Endothelial cell (in vitro differentiated cells): Measurements from ENCODE around the gene TTC9B. TPM values are rescaled to one million over a fixed set of nuclear protein-coding genes. Genes with fewer than 3 reads are reported as not detected.

Experiments used
- DNase-seq: peaks from one replicate; pipeline ENCODE4 v3.0.0; 2021; ENCODE audit warnings: low spot score
- H3K27ac Mint-ChIP-seq: one replicate; pipeline ENCODE4 v1.8.0; 2021; ENCODE audit warnings: mixed read lengths, inconsistent platforms; ENCODE audit not compliant: unreplicated experiment
- H3K27me3 Mint-ChIP-seq: one replicate; pipeline ENCODE4 v1.8.0; 2021; ENCODE audit warnings: mild to moderate bottlenecking, moderate library complexity, mixed read lengths, inconsistent platforms; ENCODE audit not compliant: unreplicated experiment
- H3K36me3 Mint-ChIP-seq: one replicate; pipeline ENCODE4 v1.8.0; 2021; ENCODE audit warnings: mild to moderate bottlenecking, low read depth, mixed read lengths, inconsistent platforms; ENCODE audit not compliant: unreplicated experiment
- H3K4me1 Mint-ChIP-seq: one replicate; pipeline ENCODE4 v1.8.0; 2021; ENCODE audit warnings: mild to moderate bottlenecking, mixed read lengths, inconsistent platforms; ENCODE audit not compliant: unreplicated experiment
- H3K4me3 Mint-ChIP-seq: one replicate; pipeline ENCODE4 v1.8.0; 2021; ENCODE audit warnings: mild to moderate bottlenecking, mixed read lengths, inconsistent platforms; ENCODE audit not compliant: unreplicated experiment
- H3K9me3 Mint-ChIP-seq: one replicate; pipeline ENCODE4 v1.8.0; 2021; ENCODE audit warnings: mixed read lengths, inconsistent platforms; ENCODE audit not compliant: unreplicated experiment
- total RNA-seq: library from RNA; stranded (reverse); fragmentation: NEBNext Ultra II Directional; extraction: Animal tissue kit (Norgen Biotek cat#: 25700); gene quantifications from one replicate; pipeline ENCODE4 v1.2.1, GENCODE V29; 2021; ENCODE audit not compliant: unreplicated experiment
- TF ChIP-seq, protein P1 (sequence below): fragments of 200-600 bp; sonication (generic); IDR thresholded peaks from one replicate; pipeline ENCODE4 v1.5.0; 2021; ENCODE audit warnings: antibody characterized with exemption; ENCODE audit not compliant: unreplicated experiment

TTC9B gene
- total RNA-seq, 1 donor from 2014 or later, result 1.1 TPM

DNA sequence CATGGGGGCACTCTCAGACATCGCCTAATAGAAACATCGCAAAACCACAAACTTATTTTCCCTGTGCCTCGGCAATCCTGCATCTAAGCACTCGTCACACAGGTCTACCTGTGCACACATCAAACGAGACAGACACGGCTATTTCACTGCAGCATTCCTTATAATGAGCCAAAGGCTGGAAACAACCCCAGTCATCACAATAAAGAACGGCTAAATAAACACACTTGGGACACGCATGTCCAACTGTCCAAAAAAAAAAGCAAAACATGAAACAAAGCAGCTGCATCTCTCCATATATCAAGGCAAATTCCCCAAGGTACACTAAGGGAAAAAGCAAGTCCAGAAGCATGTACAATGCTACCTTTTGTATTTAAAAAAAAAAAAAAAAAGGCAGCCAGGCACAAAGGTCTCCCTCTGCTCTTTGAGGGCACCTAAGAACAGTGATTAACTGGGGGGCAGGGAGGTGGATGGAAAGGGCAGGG lies 35.5 kb upstream of the TTC9B start:
- TF ChIP-seq, protein P1, sequence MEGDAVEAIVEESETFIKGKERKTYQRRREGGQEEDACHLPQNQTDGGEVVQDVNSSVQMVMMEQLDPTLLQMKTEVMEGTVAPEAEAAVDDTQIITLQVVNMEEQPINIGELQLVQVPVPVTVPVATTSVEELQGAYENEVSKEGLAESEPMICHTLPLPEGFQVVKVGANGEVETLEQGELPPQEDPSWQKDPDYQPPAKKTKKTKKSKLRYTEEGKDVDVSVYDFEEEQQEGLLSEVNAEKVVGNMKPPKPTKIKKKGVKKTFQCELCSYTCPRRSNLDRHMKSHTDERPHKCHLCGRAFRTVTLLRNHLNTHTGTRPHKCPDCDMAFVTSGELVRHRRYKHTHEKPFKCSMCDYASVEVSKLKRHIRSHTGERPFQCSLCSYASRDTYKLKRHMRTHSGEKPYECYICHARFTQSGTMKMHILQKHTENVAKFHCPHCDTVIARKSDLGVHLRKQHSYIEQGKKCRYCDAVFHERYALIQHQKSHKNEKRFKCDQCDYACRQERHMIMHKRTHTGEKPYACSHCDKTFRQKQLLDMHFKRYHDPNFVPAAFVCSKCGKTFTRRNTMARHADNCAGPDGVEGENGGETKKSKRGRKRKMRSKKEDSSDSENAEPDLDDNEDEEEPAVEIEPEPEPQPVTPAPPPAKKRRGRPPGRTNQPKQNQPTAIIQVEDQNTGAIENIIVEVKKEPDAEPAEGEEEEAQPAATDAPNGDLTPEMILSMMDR, result no peak
- Mint-ChIP-seq H3K9me3 (no peaks in the 10 kb centered on the region), H3K4me1 (no peaks in the 10 kb centered on the region), H3K4me3 (peak overlapping the region; percentile 65), H3K27me3 (peaks cover 6% of the 10 kb centered on the region), H3K27ac (peak overlapping the region; percentile 31), H3K36me3 (peaks cover 41% of the 10 kb centered on the region)
- no peak for DNase-seq

DNA sequence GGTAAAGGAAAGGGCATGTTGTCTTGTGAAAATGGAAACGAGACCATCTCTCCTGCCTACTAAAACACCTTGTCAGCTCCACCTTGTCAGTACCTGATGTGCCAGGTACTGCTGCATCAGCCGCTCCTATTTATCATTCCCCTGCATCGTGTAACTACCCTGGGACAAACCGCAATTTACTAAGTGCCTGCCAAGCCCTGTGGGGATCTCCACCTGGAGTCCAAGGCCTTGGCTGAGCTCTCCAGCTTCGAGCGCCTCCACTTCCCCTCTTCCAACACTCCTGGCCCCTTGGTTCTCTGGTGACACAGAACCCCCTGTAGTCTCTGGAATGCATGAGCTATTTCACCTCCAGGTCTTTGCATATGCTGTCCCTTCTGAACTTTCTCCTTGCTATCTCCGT lies 34.2 kb upstream of the TTC9B start:
- H3K36me3 Mint-ChIP-seq, result peaks cover 38% of the 10 kb centered on the region
- H3K27me3 Mint-ChIP-seq, result peaks cover 4% of the 10 kb centered on the region
- no peaks in the 10 kb centered on the region for H3K9me3 Mint-ChIP-seq
- H3K27ac Mint-ChIP-seq, result no peak overlapping the region
- H3K4me3 Mint-ChIP-seq, result no peak overlapping the region
- H3K4me1 Mint-ChIP-seq, result no peaks in the 10 kb centered on the region
- no peak for DNase-seq
- TF ChIP-seq, protein P1, result no peak

DNA sequence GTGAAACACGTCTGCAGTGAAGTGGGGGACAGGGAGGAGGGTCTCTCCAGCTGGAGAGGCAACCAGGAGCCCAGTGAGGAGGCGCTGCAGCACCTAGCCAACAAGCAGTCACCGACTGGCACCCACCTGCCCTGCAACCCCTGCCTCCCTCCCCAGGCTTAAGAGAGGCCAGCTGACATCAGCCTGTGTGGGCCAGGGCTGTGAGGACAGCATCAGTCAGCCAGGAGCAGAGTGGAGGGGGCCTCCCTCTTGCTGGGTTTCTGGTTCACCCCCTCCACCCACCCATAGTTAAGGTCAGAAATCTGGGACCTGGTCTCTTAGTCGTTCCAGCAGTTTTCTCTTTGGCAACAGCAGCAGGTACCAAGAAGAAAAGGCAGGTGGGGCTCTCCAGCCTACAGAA lies 33.8 kb upstream of the TTC9B start:
- no peak overlapping the region for H3K27ac Mint-ChIP-seq
- no peaks in the 10 kb centered on the region for H3K9me3 Mint-ChIP-seq
- TF ChIP-seq, protein P1, result no peak
- peaks cover 4% of the 10 kb centered on the region for H3K27me3 Mint-ChIP-seq
- no peak overlapping the region for H3K4me3 Mint-ChIP-seq
- DNase-seq, result no peak
- peaks cover 37% of the 10 kb centered on the region for H3K36me3 Mint-ChIP-seq
- H3K4me1 Mint-ChIP-seq, result no peaks in the 10 kb centered on the region

DNA sequence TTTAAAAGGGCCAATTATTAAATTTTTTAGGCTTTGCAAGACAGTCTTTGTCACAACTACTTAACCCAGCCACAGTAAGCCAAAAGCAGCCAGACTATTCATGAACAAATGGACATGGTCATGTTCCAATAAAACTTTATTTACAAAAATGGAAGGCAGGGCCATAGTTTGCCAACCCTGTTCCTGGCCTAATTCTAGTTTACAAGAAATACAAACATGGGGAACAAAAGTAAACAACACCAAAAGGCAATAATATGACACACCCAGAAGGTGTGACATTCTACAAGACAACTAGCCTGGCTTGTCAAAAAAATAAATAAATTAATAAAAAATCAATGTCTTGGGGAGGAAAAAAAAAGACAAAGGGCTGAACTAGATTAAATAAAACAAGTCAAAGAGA lies 33.1 kb upstream of the TTC9B start:
- peaks cover 6% of the 10 kb centered on the region for H3K27me3 Mint-ChIP-seq
- no peaks in the 10 kb centered on the region for H3K9me3 Mint-ChIP-seq
- H3K36me3 Mint-ChIP-seq, result peaks cover 40% of the 10 kb centered on the region
- TF ChIP-seq, protein P1, result no peak
- no peak overlapping the region for H3K27ac Mint-ChIP-seq
- H3K4me3 Mint-ChIP-seq, result no peak overlapping the region
- H3K4me1 Mint-ChIP-seq, result no peaks in the 10 kb centered on the region
- DNase-seq, result no peak

DNA sequence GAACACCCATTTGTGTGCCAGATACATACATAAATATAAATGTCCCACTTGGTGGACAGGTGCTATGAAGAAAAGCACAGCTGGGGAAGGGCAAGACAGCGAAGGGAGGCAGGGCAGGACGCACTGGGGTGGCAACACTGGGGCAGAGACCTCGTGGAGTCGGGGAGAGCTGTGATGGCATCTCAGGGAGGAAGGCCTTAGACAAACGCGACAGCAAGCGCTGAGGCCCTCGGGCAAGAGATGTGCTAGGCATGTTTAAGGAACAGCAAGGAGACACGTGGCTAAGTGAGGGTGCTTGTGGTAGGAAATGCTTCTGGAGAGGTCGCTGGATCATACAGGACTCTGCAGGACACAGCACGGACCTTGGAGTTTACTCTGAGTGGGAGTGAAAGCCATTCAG lies 31.6 kb upstream of the TTC9B start:
- Mint-ChIP-seq H3K4me1 (no peaks in the 10 kb centered on the region), H3K36me3 (peaks cover 28% of the 10 kb centered on the region), H3K27ac (no peak overlapping the region), H3K4me3 (peak overlapping the region; percentile 65), H3K9me3 (no peaks in the 10 kb centered on the region), H3K27me3 (peaks cover 4% of the 10 kb centered on the region)
- no peak for DNase-seq
- TF ChIP-seq, protein P1, result no peak
